Peyer's patch (tissue), 4 donors: ENCODE measurements around the gene MLLT1. TPM values are rescaled to one million over a fixed set of nuclear protein-coding genes. Genes with fewer than 3 reads are reported as not detected.
A peak's percentile ranks its signal among the peaks of the same experiment; 100 is the strongest.

Experiments used
- DNase-seq, 3 donors: peaks; one replicate each; pipeline ENCODE4 v3.0.0-alpha.2; 2017 to 2019
- H3K27ac ChIP-seq, 4 donors: fragments of 200-600 bp; sonication (generic); one replicate each; pipeline ENCODE4 v1.5.1; 2016 to 2019
- H3K27me3 ChIP-seq, 2 donors: fragments of 200-600 bp; sonication (generic); one replicate each; pipeline ENCODE4 v1.5.1; 2019
- H3K36me3 ChIP-seq, 3 donors: fragments of 200-600 bp; sonication (generic); one replicate each; pipeline ENCODE4 v1.5.1; 2016 to 2019
- H3K4me1 ChIP-seq, 4 donors: fragments of 200-600 bp; sonication (generic); one replicate each; pipeline ENCODE4 v1.5.1; 2016 to 2019
- H3K4me3 ChIP-seq, 4 donors: fragments of 200-600 bp; sonication (generic); 1 replicate in 3 of 4; 2 replicates in 1 of 4; pipeline ENCODE4 v1.5.1; 2016 to 2019; ENCODE audit warnings: mild to moderate bottlenecking in 1 of 4
- H3K9me3 ChIP-seq, 4 donors: fragments of 200-600 bp; sonication (generic); one replicate each; pipeline ENCODE4 v1.5.1; 2016 to 2019; ENCODE audit warnings: mild to moderate bottlenecking in 1 of 4
- CTCF ChIP-seq, 6 experiments: fragments of 450-650 bp in 4 of 6; fragments of 200-600 bp in 2 of 6; sonication (generic) in 1 of 6; IDR thresholded peaks; one replicate each; pipeline ENCODE4 v1.5.1; 2017 to 2019; ENCODE audit warnings: antibody characterized with exemption in 6 of 6, mild to moderate bottlenecking in 3 of 6, moderate library complexity in 1 of 6
- POLR2A ChIP-seq, 2 donors: fragments of 450-650 bp; IDR thresholded peaks; one replicate each; pipeline ENCODE4 v1.5.1; 2017; ENCODE audit warnings: antibody characterized with exemption in 2 of 2, mild to moderate bottlenecking in 2 of 2, moderate library complexity in 2 of 2
- total RNA-seq, 4 donors: library from RNA; depleted of rRNA; stranded (reverse); fragments of >200 nt; gene quantifications; one replicate each; pipeline ENCODE4 v1.1.0, GENCODE V29; 2016

Gene MLLT1
- total RNA-seq, 4 donors from 2014 or later: 9.5 to 24.8 (median 19.3) TPM

GRCh38 chr19:6211632-6212402 lies 68.0 kb downstream of the MLLT1 start:
- DNase-seq: peak in 1 of 3 donors; percentile 46
- Histone ChIP-seq H3K4me1 (peaks cover 0 to 3% (median 0%) of the 10 kb centered on the region in 4 donors), H3K27ac (no peak overlapping the region), H3K9me3 (no peaks in the 10 kb centered on the region), H3K4me3 (no peak overlapping the region), H3K27me3 (no peaks in the 10 kb centered on the region), H3K36me3 (peaks cover 0 to 33% (median 0%) of the 10 kb centered on the region in 3 donors)
- TF ChIP-seq POLR2A (IDR thresholded peaks at IDR 0.05): no peak
- TF ChIP-seq CTCF (IDR thresholded peaks at IDR 0.05): no peak

- Histone ChIP-seq H3K4me3 (no peak overlapping the region), H3K36me3 (peaks cover 0 to 33% (median 0%) of the 10 kb centered on the region in 3 donors), H3K27me3 (no peaks in the 10 kb centered on the region), H3K4me1 (no peaks in the 10 kb centered on the region), H3K27ac (no peak overlapping the region), H3K9me3 (no peaks in the 10 kb centered on the region)
- peak in 1 of 3 donors; percentile 42 for DNase-seq
- no peak for TF ChIP-seq CTCF (IDR thresholded peaks at IDR 0.05)
- TF ChIP-seq POLR2A (IDR thresholded peaks at IDR 0.05): no peak
Measured at GRCh38 chr19:6210721-6211600, 68.8 kb downstream of the MLLT1 start.

GRCh38 chr19:6210091-6210490 lies 69.7 kb downstream of the MLLT1 start:
- no peak for DNase-seq
- no peak overlapping the region for H3K27ac ChIP-seq
- H3K27me3 ChIP-seq: no peaks in the 10 kb centered on the region
- H3K4me1 ChIP-seq: no peaks in the 10 kb centered on the region
- H3K4me3 ChIP-seq: no peak overlapping the region
- no peaks in the 10 kb centered on the region for H3K9me3 ChIP-seq
- TF ChIP-seq CTCF (IDR thresholded peaks at IDR 0.05) (no peak), POLR2A (IDR thresholded peaks at IDR 0.05) (no peak)
- H3K36me3 ChIP-seq: peaks cover 0 to 26% (median 0%) of the 10 kb centered on the region in 3 donors

- Histone ChIP-seq H3K4me1 (no peaks in the 10 kb centered on the region), H3K27me3 (no peaks in the 10 kb centered on the region), H3K4me3 (no peak overlapping the region), H3K9me3 (no peaks in the 10 kb centered on the region), H3K36me3 (peaks cover 0 to 23% (median 0%) of the 10 kb centered on the region in 3 donors), H3K27ac (no peak overlapping the region)
- TF ChIP-seq POLR2A (IDR thresholded peaks at IDR 0.05) (no peak), CTCF (IDR thresholded peaks at IDR 0.05) (no peak)
- DNase-seq: no peak
Measured at GRCh38 chr19:6209680-6210079, 70.1 kb downstream of the MLLT1 start.

- Histone ChIP-seq H3K9me3 (no peaks in the 10 kb centered on the region), H3K4me1 (no peaks in the 10 kb centered on the region), H3K36me3 (peaks cover 0 to 23% (median 0%) of the 10 kb centered on the region in 3 donors), H3K27ac (no peak overlapping the region), H3K27me3 (no peaks in the 10 kb centered on the region), H3K4me3 (no peak overlapping the region)
- TF ChIP-seq POLR2A (IDR thresholded peaks at IDR 0.05) (no peak), CTCF (IDR thresholded peaks at IDR 0.05) (no peak)
- no peak for DNase-seq
Measured at GRCh38 chr19:6209233-6209632, 70.5 kb downstream of the MLLT1 start.
